H1 (cell line): ENCODE measurements around the gene LYPD4. TPM values are rescaled to one million over a fixed set of nuclear protein-coding genes. Genes with fewer than 3 reads are reported as not detected.

ENCODE experiments used
- CTCF ChIA-PET: fragments of 300-600 bp; sonication (Branson Sonifier 250); formaldehyde crosslinking; loops from one replicate; lab custom pipeline; 2021; ENCODE audit not compliant: partially characterized antibody; lab: Charles Lee
- POLR2A ChIA-PET: fragments of 300-600 bp; sonication (Branson Sonifier 250); formaldehyde crosslinking; loops from one replicate; lab custom pipeline; 2021; ENCODE audit warnings: inconsistent platforms; ENCODE audit not compliant: partially characterized antibody; lab: Charles Lee
- DNase-seq, 2 experiments: peaks; one replicate each; pipeline versions ENCODE4 v3.0.0 to v3.0.0-alpha.2; 2010 to 2022; ENCODE audit warnings: low spot score in 2 of 2, low read depth in 1 of 2, mixed read lengths in 1 of 2
- FAIRE-seq: peaks from 2 replicates; lab custom pipeline; 2011; peaks lifted over from hg19 to GRCh38; lab: Jason Lieb, UNC
- H2AFZ ChIP-seq: 2 replicates; pipeline ENCODE4 v1.8.1; 2012; ENCODE audit warnings: low read length, inconsistent platforms
- H2AK5ac ChIP-seq: 2 replicates; pipeline ENCODE4 v1.6.1; 2013; ENCODE audit warnings: low read depth, low read length
- H2BK120ac ChIP-seq: replicated peaks from 2 replicates; pipeline ENCODE3; 2013; ENCODE audit warnings: low read depth, low read length, inconsistent platforms
- H2BK12ac ChIP-seq: 2 replicates; pipeline ENCODE4 v1.6.1; 2013; ENCODE audit warnings: low read depth, low read length
- H2BK15ac ChIP-seq: 2 replicates; pipeline ENCODE4 v1.6.1; 2013; ENCODE audit warnings: low read length
- H2BK20ac ChIP-seq: 2 replicates; pipeline ENCODE4 v1.6.1; 2013; ENCODE audit warnings: low read length
- H2BK5ac ChIP-seq: 2 replicates; pipeline ENCODE4 v1.6.1; 2013; ENCODE audit warnings: low read depth, low read length
- H3K14ac ChIP-seq: 2 replicates; pipeline ENCODE4 v1.6.1; 2013; ENCODE audit warnings: inconsistent platforms; ENCODE audit not compliant: insufficient read length
- H3K18ac ChIP-seq: 2 replicates; pipeline ENCODE4 v1.6.1; 2013; ENCODE audit warnings: low read length; ENCODE audit errors: extremely low read depth
- H3K23ac ChIP-seq: 2 replicates; pipeline ENCODE4 v1.6.1; 2013; ENCODE audit warnings: inconsistent platforms; ENCODE audit not compliant: insufficient read length
- H3K23me2 ChIP-seq: 2 replicates; pipeline ENCODE4 v1.6.1; 2013; ENCODE audit warnings: low read depth, low read length
- H3K27ac ChIP-seq: 2 replicates; pipeline ENCODE4 v1.6.1; 2011; ENCODE audit warnings: low read depth, low read length, inconsistent platforms
- H3K27me3 ChIP-seq, 4 experiments: replicated peaks in 1 of 4; 1 replicate in 1 of 4; 2 replicates in 3 of 4; pipeline versions ENCODE4 v1.6.1 to v1.8.1; 2011 to 2013; ENCODE audit warnings: low read length in 3 of 4, mild to moderate bottlenecking in 3 of 4, inconsistent platforms in 2 of 4, mixed read lengths in 2 of 4, moderate library complexity in 1 of 4; ENCODE audit not compliant: control insufficient read depth in 3 of 4, insufficient read depth in 3 of 4; ENCODE audit errors: extremely low read depth in 1 of 4
- H3K36me3 ChIP-seq, 4 experiments: 2 replicates each; pipeline versions ENCODE4 v1.6.1 to v1.8.1; 2011 to 2013; ENCODE audit warnings: mild to moderate bottlenecking in 4 of 4, low read length in 3 of 4, moderate library complexity in 2 of 4, control low read depth in 1 of 4, inconsistent platforms in 1 of 4; ENCODE audit not compliant: insufficient read depth in 4 of 4, control insufficient read depth in 2 of 4
- H3K4ac ChIP-seq: replicated peaks from 2 replicates; pipeline ENCODE3; 2013; ENCODE audit warnings: low read length, low read depth, mixed read lengths, inconsistent platforms; ENCODE audit not compliant: insufficient read length
- H3K4me1 ChIP-seq, 4 experiments: replicated peaks in 1 of 4; 1 replicate in 1 of 4; 2 replicates in 3 of 4; pipeline versions ENCODE4 v1.6.1 to v1.8.1; 2011 to 2013; ENCODE audit warnings: low read length in 3 of 4, inconsistent platforms in 2 of 4, mixed read lengths in 1 of 4; ENCODE audit not compliant: insufficient read depth in 4 of 4, control insufficient read depth in 3 of 4
- H3K4me2 ChIP-seq, 2 experiments: 2 replicates each; pipeline versions ENCODE4 v1.6.1 to v1.8.1; 2011 to 2013; ENCODE audit warnings: low read depth in 2 of 2, low read length in 2 of 2, control low read depth in 1 of 2, inconsistent platforms in 1 of 2, mild to moderate bottlenecking in 1 of 2; ENCODE audit not compliant: insufficient read depth in 1 of 2
- H3K4me3 ChIP-seq, 4 experiments: fragments of 200-600, 300-600 bp in 1 of 4; sonication (generic), shearing (Covaris generic), sonication (Bioruptor Twin) in 1 of 4; 2 replicates each; pipeline versions ENCODE4 v1.5.1 to v1.8.1; 2011 to 2016; ENCODE audit warnings: low read length in 4 of 4, low read depth in 3 of 4, control low read depth in 2 of 4, inconsistent platforms in 2 of 4, mild to moderate bottlenecking in 2 of 4, mixed read lengths in 1 of 4, moderate library complexity in 1 of 4; ENCODE audit not compliant: insufficient read depth in 2 of 4; ENCODE audit errors: extremely low read depth in 1 of 4
- H3K56ac ChIP-seq: replicated peaks from 2 replicates; pipeline ENCODE3; 2013; ENCODE audit warnings: low read depth, mild to moderate bottlenecking, mixed read lengths, low read length, inconsistent platforms; ENCODE audit not compliant: insufficient read length
- H3K79me1 ChIP-seq: 2 replicates; pipeline ENCODE4 v1.6.1; 2013; ENCODE audit warnings: low read depth, low read length, control low read depth
- H3K79me2 ChIP-seq, 2 experiments: 2 replicates each; pipeline versions ENCODE4 v1.6.1 to v1.8.1; 2012 to 2013; ENCODE audit warnings: low read length in 2 of 2, mild to moderate bottlenecking in 2 of 2, inconsistent platforms in 1 of 2; ENCODE audit not compliant: insufficient read depth in 2 of 2, control insufficient read depth in 1 of 2
- H3K9ac ChIP-seq, 4 experiments: replicated peaks in 1 of 4; 1 replicate in 1 of 4; 2 replicates in 3 of 4; pipeline versions ENCODE4 v1.6.1 to v1.8.1; 2011 to 2013; ENCODE audit warnings: low read depth in 3 of 4, low read length in 3 of 4, control low read depth in 2 of 4, mild to moderate bottlenecking in 2 of 4, moderate library complexity in 2 of 4, inconsistent platforms in 1 of 4; ENCODE audit errors: extremely low read depth in 1 of 4
- H3K9me3 ChIP-seq, 2 experiments: 2 replicates each; pipeline versions ENCODE4 v1.6.1 to v1.8.1; 2012 to 2013; ENCODE audit warnings: mild to moderate bottlenecking in 2 of 2, moderate library complexity in 2 of 2, control low read depth in 1 of 2, inconsistent platforms in 1 of 2, low read depth in 1 of 2, low read length in 1 of 2, mixed read lengths in 1 of 2; ENCODE audit not compliant: insufficient read depth in 2 of 2
- H4K20me1 ChIP-seq, 2 experiments: replicated peaks in 1 of 2; 2 replicates each; pipeline versions ENCODE3 to v1.8.1; 2011 to 2013; ENCODE audit warnings: inconsistent platforms in 2 of 2, low read length in 2 of 2, mild to moderate bottlenecking in 1 of 2; ENCODE audit not compliant: insufficient read depth in 2 of 2, control insufficient read depth in 1 of 2
- H4K5ac ChIP-seq: 2 replicates; pipeline ENCODE4 v1.6.1; 2013; ENCODE audit warnings: low read length, low read depth, mixed read lengths, inconsistent platforms; ENCODE audit not compliant: insufficient read length
- H4K8ac ChIP-seq: 2 replicates; pipeline ENCODE4 v1.8.0; 2013; ENCODE audit warnings: mild to moderate bottlenecking, moderate library complexity, low read length, inconsistent platforms; ENCODE audit not compliant: insufficient read depth; ENCODE audit errors: extremely low read depth
- H4K91ac ChIP-seq: replicated peaks from 2 replicates; pipeline ENCODE3; 2013; ENCODE audit warnings: low read length, mixed read lengths, inconsistent platforms; ENCODE audit not compliant: insufficient read length
- POU5F1 ChIP-seq: IDR thresholded peaks from 2 replicates; pipeline ENCODE4 v1.6.1; 2011; ENCODE audit warnings: low read depth, mild to moderate bottlenecking, low read length, moderate library complexity
- RAD21 ChIP-seq, 2 experiments: IDR thresholded peaks in 1 of 2; conservative IDR thresholded peaks in 1 of 2; 2 replicates each; pipeline ENCODE4 v1.6.1; 2011; ENCODE audit warnings: low read depth in 2 of 2, low read length in 2 of 2, improper control_type of control experiment in 1 of 2, inconsistent platforms in 1 of 2, mild to moderate bottlenecking in 1 of 2, moderate library complexity in 1 of 2
- SAP30 ChIP-seq: fragments of 300-600 bp; sonication (generic); IDR thresholded peaks from 2 replicates; pipeline ENCODE4 v1.7.1; 2012; ENCODE audit warnings: low read length, moderate library complexity, mild to moderate bottlenecking, inconsistent platforms; ENCODE audit not compliant: insufficient read depth, insufficient replicate concordance
- WGBS, 2 experiments: shearing (Covaris generic) in 1 of 2; methylation state at CpG; one replicate each; pipeline versions ENCODE4 v1.1.6 to v1.1.7; 2013 to 2015; ENCODE audit warnings: low lambda C conversion rate in 2 of 2, mixed read lengths in 2 of 2, inconsistent platforms in 1 of 2, low coverage in 1 of 2, missing lambda C conversion rate in 1 of 2; ENCODE audit not compliant: insufficient replicate concordance in 2 of 2, insufficient coverage in 1 of 2, insufficient read length in 1 of 2; ENCODE audit errors: extremely low coverage in 1 of 2, missing lambda C conversion rate in 1 of 2; 5-methylcytosine and 5-hydroxymethylcytosine counted together
- polyA plus RNA-seq, 7 experiments: library from polyadenylated mRNA; depleted of rRNA in 3 of 7; stranded (reverse) in 5 of 7; unstranded in 2 of 7; fragments of >200 nt in 5 of 7; fragments of 200-250 nt in 2 of 7; gene quantifications; 1 replicate in 5 of 7; 2 replicates in 1 of 7; 4 replicates in 1 of 7; pipeline versions ENCODE4 v1.2.1 to v1.2.3, GENCODE V29; 2011 to 2013; ENCODE audit warnings: missing spikeins in 2 of 7, mixed read lengths in 2 of 7
- total RNA-seq: library from RNA; stranded (reverse); fragmentation: NEBNext Ultra II Directional; extraction: Animal tissue kit (Norgen Biotek cat#: 25700); gene quantifications from 2 replicates; pipeline ENCODE4 v1.2.1, GENCODE V29; 2021
- TF ChIP-seq, protein P1 (sequence below), 3 experiments: IDR thresholded peaks; 1 replicate in 2 of 3; 2 replicates in 1 of 3; pipeline versions ENCODE4 v1.5.1 to v1.6.1; 2011; ENCODE audit warnings: low read length in 3 of 3, mild to moderate bottlenecking in 3 of 3, inconsistent platforms in 2 of 3, low read depth in 1 of 3, moderate library complexity in 1 of 3; ENCODE audit not compliant: insufficient read depth in 1 of 3; ENCODE audit errors: control extremely low read depth in 1 of 3

Gene LYPD4
- total and polyA plus RNA-seq, 2 of the 8 experiments (the other 6 are each of a cell fraction or from before 2014, with no cell fraction given), result 0.06 TPM; not detected in 1

DNA sequence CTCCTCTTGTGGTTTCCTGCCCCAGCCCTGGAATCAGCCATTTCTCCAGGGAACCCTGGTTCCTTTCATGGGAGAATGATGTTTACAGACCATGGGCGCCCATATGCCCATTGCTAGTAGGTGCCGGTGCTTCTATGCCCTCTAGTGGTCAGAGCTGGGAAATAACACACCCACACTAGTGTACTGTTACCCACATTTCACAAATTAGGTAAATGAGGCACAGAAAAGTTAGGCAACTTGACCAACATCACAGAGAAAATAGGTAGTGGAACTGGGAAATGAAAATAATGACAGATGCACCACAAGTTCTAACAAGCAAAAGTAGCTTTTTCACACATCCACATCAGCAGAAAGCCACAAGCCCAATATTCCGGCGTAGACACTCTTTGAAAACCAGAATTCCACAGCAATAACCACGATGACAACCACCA, 49.4 kb downstream of the LYPD4 start:
- Histone ChIP-seq H3K23ac (no peak overlapping the region), H2BK5ac (no peak overlapping the region), H3K9ac (no peak overlapping the region), H2BK20ac (no peak overlapping the region), H3K23me2 (no peaks in the 10 kb centered on the region), H3K18ac (no peak overlapping the region), H3K4me2 (no peak overlapping the region), H4K5ac (no peak overlapping the region), H2BK12ac (no peak overlapping the region), H4K20me1 (no peaks in the 10 kb centered on the region), H2AK5ac (no peak overlapping the region), H2BK15ac (no peak overlapping the region), H3K79me2 (no peaks in the 10 kb centered on the region), H3K56ac (no peak overlapping the region), H3K27me3 (no peaks in the 10 kb centered on the region; a peak in 1 of 7 replicates), H3K9me3 (peaks cover 7 to 50% of the 10 kb centered on the region in 2 experiments; a peak in 3 of 4 replicates), H3K4me1 (no peaks in the 10 kb centered on the region), H3K4me3 (no peak overlapping the region), H2AFZ (no peak overlapping the region), H3K36me3 (no peaks in the 10 kb centered on the region), H2BK120ac (no peak overlapping the region), H4K91ac (no peak overlapping the region), H4K8ac (no peak overlapping the region), H3K4ac (no peak overlapping the region), H3K14ac (no peak overlapping the region), H3K27ac (no peak overlapping the region), H3K79me1 (no peaks in the 10 kb centered on the region)
- ChIA-PET POLR2A (interaction anchor here (0.6 to 1.0 kb wide), 2 partner anchors 356 to 724 kb away, joined by 3 read pairs; no protein-coding TSS in a partner anchor), CTCF (interaction anchor here (0.6 to 1.9 kb wide), 27 partner anchors 8 to 448 kb away, joined by 3 to 13 read pairs (median 3); no protein-coding TSS in a partner anchor)
- DNase-seq (peak; percentile 3 to 66), FAIRE-seq (peak; percentile 69)
- no peak for TF ChIP-seq SAP30
- TF ChIP-seq POU5F1, result no peak
- TF ChIP-seq, protein P1, sequence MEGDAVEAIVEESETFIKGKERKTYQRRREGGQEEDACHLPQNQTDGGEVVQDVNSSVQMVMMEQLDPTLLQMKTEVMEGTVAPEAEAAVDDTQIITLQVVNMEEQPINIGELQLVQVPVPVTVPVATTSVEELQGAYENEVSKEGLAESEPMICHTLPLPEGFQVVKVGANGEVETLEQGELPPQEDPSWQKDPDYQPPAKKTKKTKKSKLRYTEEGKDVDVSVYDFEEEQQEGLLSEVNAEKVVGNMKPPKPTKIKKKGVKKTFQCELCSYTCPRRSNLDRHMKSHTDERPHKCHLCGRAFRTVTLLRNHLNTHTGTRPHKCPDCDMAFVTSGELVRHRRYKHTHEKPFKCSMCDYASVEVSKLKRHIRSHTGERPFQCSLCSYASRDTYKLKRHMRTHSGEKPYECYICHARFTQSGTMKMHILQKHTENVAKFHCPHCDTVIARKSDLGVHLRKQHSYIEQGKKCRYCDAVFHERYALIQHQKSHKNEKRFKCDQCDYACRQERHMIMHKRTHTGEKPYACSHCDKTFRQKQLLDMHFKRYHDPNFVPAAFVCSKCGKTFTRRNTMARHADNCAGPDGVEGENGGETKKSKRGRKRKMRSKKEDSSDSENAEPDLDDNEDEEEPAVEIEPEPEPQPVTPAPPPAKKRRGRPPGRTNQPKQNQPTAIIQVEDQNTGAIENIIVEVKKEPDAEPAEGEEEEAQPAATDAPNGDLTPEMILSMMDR (IDR thresholded peaks at IDR 0.05; ENCODE audit: control extremely low read depth in 1 of 3, insufficient read depth in 1 of 3, low read depth in 1 of 3, low read length in 3 of 3), result peak; percentile 43 to 67 (median 54)
- TF ChIP-seq RAD21 (IDR thresholded peaks at IDR 0.05 in 1 of 2, conservative IDR thresholded peaks at IDR 0.05 in 1 of 2; ENCODE audit: low read depth in 2 of 2, low read length in 2 of 2), result peak; percentile 22 to 30; a peak in 3 of 4 replicates
- WGBS, 2 experiments, result 50% methylated on average over 5 of the region's 5 CpGs; no CpG with 5 or more reads in 1 of the 2 experiments
